ENCODE results near the gene DUS2. TPM values are rescaled to one million over a fixed set of nuclear protein-coding genes. Genes with fewer than 3 reads are reported as not detected.

DUS2 gene
- total and polyA plus RNA-seq, 4 donors: 6.9 to 10.7 (median 7.9) TPM

DNA sequence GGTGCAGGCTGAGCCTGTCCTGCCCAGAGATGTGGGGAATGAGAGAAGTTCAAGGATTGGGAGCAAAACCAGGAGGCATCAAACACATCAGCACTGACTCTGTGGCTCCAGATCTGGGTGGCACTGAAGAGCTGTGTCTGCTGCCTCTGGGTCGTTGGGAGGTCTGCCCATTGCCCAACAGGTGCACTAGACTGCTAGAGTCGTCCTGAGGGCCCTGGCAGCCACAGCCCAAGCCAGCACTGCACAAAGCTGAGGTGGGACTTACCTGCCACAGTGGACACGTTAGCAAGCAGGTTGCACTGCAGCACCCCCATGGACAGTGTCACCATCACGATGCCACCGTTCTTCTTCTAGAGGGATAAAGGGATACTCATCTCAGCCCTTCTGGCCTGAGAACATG, 46.1 kb upstream of the DUS2 start:
- 69% methylated on average over 5 of the region's 5 CpGs for WGBS
- TF ChIP-seq HNF4G (IDR thresholded peaks at IDR 0.05) (no peak), ZBTB33 (IDR thresholded peaks at IDR 0.05) (no peak), RAD21 (IDR thresholded peaks at IDR 0.05) (no peak)
- Histone ChIP-seq H3K27ac (ENCODE audit: low read depth in 1 of 2, low read length in 2 of 2) (no peak overlapping the region), H3K27me3 (ENCODE audit: control insufficient read depth in 4 of 4, insufficient read depth in 4 of 4, low read length in 3 of 4) (no peaks in the 10 kb centered on the region), H3K4me3 (ENCODE audit: low read depth in 1 of 3, low read length in 3 of 3) (no peak overlapping the region), H3K4me1 (ENCODE audit: control insufficient read depth in 4 of 4, insufficient read depth in 4 of 4, low read length in 3 of 4) (no peaks in the 10 kb centered on the region), H3K9ac (ENCODE audit: low read depth in 1 of 2, low read length in 2 of 2) (no peak overlapping the region), H3K9me3 (ENCODE audit: control insufficient read depth in 4 of 4, low read length in 3 of 4) (no peaks in the 10 kb centered on the region), H3K36me3 (ENCODE audit: control insufficient read depth in 4 of 4, insufficient read depth in 3 of 4, low read depth in 1 of 4, low read length in 3 of 4) (no peaks in the 10 kb centered on the region)
- DNase-seq (ENCODE audit: low spot score): no peak

DNA sequence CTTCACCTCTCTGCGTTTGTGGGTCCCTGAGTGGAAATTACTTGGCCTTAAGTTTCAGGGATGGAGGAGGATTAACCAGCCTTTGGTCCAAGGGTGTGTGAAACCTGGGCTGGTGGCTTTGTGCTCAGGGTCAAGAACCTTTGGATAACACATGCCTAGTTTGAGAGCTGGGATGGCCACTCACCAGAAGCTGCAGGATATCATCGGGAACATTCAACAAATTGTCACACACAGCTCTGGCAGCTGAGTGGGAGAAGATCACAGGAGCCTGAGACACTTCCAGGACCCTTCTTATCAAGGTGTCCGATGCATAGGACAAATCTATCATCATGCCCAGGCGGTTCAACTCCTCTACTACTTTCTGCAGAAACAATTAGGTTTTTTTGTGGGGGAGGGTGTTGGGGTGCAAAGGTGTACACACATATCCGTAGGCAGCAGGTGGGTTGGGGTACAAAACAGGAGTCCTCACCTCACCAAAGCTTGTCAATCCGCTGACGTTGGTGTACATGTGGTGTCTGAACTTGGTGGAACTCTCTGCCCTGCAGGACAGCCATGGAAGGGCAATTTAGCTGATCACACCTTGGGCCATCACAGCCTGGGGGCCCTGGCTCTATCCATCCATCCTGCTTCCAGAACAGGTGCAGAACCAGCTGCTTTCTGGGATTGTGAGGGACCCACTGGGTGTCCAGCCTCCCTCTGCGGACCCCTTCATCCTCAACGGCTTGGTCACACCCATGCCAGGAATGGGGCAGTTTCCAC, 45.4 kb upstream of the DUS2 start:
- no peak overlapping the region for H3K9ac ChIP-seq (ENCODE audit: low read depth in 1 of 2, low read length in 2 of 2)
- no peaks in the 10 kb centered on the region for H3K27me3 ChIP-seq (ENCODE audit: control insufficient read depth in 4 of 4, insufficient read depth in 4 of 4, low read length in 3 of 4)
- TF ChIP-seq SP1 (IDR thresholded peaks at IDR 0.05) (no peak), FOXA2 (IDR thresholded peaks at IDR 0.05) (no peak), GABPA (IDR thresholded peaks at IDR 0.05 in 1 of 2, conservative IDR thresholded peaks at IDR 0.05 in 1 of 2) (no peak), ZBTB33 (IDR thresholded peaks at IDR 0.05) (no peak)
- H3K9me3 ChIP-seq (ENCODE audit: control insufficient read depth in 4 of 4, low read length in 3 of 4): no peaks in the 10 kb centered on the region
- WGBS: 84% methylated on average over 9 of the region's 9 CpGs
- H3K36me3 ChIP-seq (ENCODE audit: control insufficient read depth in 4 of 4, insufficient read depth in 3 of 4, low read depth in 1 of 4, low read length in 3 of 4): no peaks in the 10 kb centered on the region
- H3K4me3 ChIP-seq (ENCODE audit: low read depth in 1 of 3, low read length in 3 of 3): no peak overlapping the region
- DNase-seq (ENCODE audit: low spot score): no peak
- no peak overlapping the region for H3K27ac ChIP-seq (ENCODE audit: low read depth in 1 of 2, low read length in 2 of 2)
- H3K4me1 ChIP-seq (ENCODE audit: control insufficient read depth in 4 of 4, insufficient read depth in 4 of 4, low read length in 3 of 4): no peaks in the 10 kb centered on the region

DNA sequence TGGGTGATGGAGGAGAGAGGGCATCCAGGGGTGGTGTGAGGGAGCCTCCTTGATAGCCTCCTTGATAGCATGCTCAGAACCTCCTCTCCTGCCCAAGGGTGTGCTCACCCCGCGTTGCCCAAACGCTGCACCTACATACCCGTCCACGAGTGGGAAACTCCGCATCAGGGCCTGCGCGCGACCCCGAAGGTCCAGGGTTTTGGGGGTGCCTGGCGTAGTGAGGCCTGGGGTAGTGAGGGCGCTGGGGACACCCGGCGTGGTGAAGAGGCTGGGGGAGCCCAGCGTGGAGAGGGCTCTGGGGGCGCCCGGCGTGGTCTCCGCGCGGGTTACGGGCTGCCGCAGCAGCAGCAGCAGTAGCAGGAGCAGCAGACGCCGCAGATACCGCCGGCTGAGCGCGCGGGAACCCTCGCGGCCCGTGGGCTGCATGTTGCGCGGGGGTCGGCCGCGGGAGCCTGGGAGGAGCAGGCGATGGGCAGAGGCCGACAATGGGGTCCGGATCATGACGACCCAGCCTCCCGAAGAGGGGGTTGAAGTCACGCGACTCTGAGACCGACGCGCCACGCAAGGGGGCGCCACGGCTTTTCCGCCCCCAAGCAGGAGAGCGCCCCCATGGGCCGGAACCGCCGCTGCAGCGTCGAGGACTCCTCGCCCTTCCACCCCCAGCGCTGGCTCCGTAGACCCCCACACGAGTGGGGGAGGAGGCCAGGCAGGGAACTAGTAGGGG, 43.0 kb upstream of the DUS2 start, which contains the start of gene DPEP3:
DPEP3 (minus strand) TSS at position 545 of the 724 bp plus-strand sequence; CDS start at position 426, 119 bp downstream.
- Histone ChIP-seq H3K4me1 (ENCODE audit: control insufficient read depth in 4 of 4, insufficient read depth in 4 of 4, low read length in 3 of 4) (no peaks in the 10 kb centered on the region), H3K27ac (ENCODE audit: low read depth in 1 of 2, low read length in 2 of 2) (no peak within 1 kb of the TSS), H3K9ac (ENCODE audit: low read depth in 1 of 2, low read length in 2 of 2) (no peak within 1 kb of the TSS), H3K9me3 (ENCODE audit: control insufficient read depth in 4 of 4, low read length in 3 of 4) (no peaks in the 10 kb centered on the region), H3K4me3 (ENCODE audit: low read depth in 1 of 3, low read length in 3 of 3) (no peak within 1 kb of the TSS), H3K36me3 (ENCODE audit: control insufficient read depth in 4 of 4, insufficient read depth in 3 of 4, low read depth in 1 of 4, low read length in 3 of 4) (no peaks in the 10 kb centered on the region), H3K27me3 (ENCODE audit: control insufficient read depth in 4 of 4, insufficient read depth in 4 of 4, low read length in 3 of 4) (no peaks in the 10 kb centered on the region)
- WGBS: 63% methylated on average over 62 of the region's 62 CpGs
- DNase-seq (ENCODE audit: low spot score): no peak
- TF ChIP-seq, protein P1, sequence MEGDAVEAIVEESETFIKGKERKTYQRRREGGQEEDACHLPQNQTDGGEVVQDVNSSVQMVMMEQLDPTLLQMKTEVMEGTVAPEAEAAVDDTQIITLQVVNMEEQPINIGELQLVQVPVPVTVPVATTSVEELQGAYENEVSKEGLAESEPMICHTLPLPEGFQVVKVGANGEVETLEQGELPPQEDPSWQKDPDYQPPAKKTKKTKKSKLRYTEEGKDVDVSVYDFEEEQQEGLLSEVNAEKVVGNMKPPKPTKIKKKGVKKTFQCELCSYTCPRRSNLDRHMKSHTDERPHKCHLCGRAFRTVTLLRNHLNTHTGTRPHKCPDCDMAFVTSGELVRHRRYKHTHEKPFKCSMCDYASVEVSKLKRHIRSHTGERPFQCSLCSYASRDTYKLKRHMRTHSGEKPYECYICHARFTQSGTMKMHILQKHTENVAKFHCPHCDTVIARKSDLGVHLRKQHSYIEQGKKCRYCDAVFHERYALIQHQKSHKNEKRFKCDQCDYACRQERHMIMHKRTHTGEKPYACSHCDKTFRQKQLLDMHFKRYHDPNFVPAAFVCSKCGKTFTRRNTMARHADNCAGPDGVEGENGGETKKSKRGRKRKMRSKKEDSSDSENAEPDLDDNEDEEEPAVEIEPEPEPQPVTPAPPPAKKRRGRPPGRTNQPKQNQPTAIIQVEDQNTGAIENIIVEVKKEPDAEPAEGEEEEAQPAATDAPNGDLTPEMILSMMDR (IDR thresholded peaks at IDR 0.05; ENCODE audit: low read depth, low read length, missing input control): no peak
- TF ChIP-seq HNF4G (IDR thresholded peaks at IDR 0.05): no peak
- no peak for TF ChIP-seq GABPA (IDR thresholded peaks at IDR 0.05 in 1 of 2, conservative IDR thresholded peaks at IDR 0.05 in 1 of 2)
- TF ChIP-seq, protein P2, sequence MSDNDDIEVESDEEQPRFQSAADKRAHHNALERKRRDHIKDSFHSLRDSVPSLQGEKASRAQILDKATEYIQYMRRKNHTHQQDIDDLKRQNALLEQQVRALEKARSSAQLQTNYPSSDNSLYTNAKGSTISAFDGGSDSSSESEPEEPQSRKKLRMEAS (IDR thresholded peaks at IDR 0.05): no peak
- no peak for TF ChIP-seq FOXA1 (IDR thresholded peaks at IDR 0.05)
- no peak for TF ChIP-seq FOXA2 (IDR thresholded peaks at IDR 0.05)
- no peak for TF ChIP-seq SP1 (IDR thresholded peaks at IDR 0.05)
- TF ChIP-seq JUND (IDR thresholded peaks at IDR 0.05): no peak
